ENCODE results near the gene GDF9.

GDF9 gene

DNA sequence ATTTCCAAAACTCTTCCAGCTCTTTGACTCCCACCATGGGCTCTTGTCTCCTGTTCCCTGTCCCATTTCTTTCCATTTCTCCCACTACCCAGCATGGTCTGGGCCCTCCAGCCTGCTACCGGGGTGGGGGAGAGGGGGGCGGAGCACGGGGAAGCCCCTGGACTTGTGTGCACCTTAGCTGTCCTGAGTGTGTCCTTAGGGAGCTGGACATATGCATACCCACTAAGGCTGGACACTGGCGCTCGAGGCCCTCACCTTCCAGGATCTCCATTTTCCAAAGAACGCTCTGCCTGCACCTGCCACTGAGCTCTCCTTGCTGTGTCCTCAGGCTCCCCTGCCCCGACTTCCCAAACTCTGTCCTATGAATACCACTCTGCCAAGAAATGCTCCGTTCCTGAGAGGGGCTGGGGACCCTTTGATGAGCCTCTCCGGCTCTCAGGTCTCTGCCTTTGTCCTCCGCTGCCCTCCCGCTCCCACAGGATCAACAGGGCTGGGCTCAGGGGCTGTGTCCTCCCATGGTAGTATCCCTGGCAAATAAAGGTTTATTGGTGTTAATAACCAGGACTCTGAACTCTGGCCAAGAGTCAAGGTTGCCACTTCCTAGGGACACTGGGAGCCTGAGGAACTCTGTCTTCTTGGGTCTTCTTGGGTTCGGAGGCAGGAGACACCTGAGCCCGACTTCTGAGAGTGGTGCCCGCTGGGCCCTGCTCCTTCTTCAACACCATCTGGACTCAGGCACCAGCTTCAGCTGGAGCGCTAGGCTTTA, 35.0 kb downstream of the GDF9 start:
- Histone ChIP-seq H3F3A (ENCODE audit: insufficient read depth) (no peaks in the 10 kb centered on the region), H3K79me2 (ENCODE audit: insufficient read depth, low read length) (no peaks in the 10 kb centered on the region), H3K4me3 (ENCODE audit: insufficient read depth, low read length, poor library complexity, severe bottlenecking) (no peak overlapping the region), H3K27ac (ENCODE audit: low read depth, low read length) (no peak overlapping the region), H3K36me3 (ENCODE audit: low read length) (no peaks in the 10 kb centered on the region), H3K9me3 (ENCODE audit: insufficient read depth, low read length) (no peaks in the 10 kb centered on the region), H4K20me1 (ENCODE audit: low read depth, low read length) (no peaks in the 10 kb centered on the region), H3K4me2 (ENCODE audit: low read depth, low read length, poor library complexity, severe bottlenecking) (no peak overlapping the region), H2AFZ (ENCODE audit: low read depth, low read length, severe bottlenecking) (no peak overlapping the region), H3K27me3 (ENCODE audit: low read length) (no peaks in the 10 kb centered on the region), H3K9me2 (replicated peaks; ENCODE audit: insufficient read depth, low read length) (no peaks in the 10 kb centered on the region), H3K9ac (ENCODE audit: low read length) (no peak overlapping the region)
- TF ChIP-seq, protein P1, sequence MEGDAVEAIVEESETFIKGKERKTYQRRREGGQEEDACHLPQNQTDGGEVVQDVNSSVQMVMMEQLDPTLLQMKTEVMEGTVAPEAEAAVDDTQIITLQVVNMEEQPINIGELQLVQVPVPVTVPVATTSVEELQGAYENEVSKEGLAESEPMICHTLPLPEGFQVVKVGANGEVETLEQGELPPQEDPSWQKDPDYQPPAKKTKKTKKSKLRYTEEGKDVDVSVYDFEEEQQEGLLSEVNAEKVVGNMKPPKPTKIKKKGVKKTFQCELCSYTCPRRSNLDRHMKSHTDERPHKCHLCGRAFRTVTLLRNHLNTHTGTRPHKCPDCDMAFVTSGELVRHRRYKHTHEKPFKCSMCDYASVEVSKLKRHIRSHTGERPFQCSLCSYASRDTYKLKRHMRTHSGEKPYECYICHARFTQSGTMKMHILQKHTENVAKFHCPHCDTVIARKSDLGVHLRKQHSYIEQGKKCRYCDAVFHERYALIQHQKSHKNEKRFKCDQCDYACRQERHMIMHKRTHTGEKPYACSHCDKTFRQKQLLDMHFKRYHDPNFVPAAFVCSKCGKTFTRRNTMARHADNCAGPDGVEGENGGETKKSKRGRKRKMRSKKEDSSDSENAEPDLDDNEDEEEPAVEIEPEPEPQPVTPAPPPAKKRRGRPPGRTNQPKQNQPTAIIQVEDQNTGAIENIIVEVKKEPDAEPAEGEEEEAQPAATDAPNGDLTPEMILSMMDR (IDR thresholded peaks at IDR 0.05; ENCODE audit: insufficient read depth, low read length, poor library complexity, severe bottlenecking) = no peak
- TF ChIP-seq EZH2phosphoT487 (conservative IDR thresholded peaks at IDR 0.05; ENCODE audit: low read length) = no peak

DNA sequence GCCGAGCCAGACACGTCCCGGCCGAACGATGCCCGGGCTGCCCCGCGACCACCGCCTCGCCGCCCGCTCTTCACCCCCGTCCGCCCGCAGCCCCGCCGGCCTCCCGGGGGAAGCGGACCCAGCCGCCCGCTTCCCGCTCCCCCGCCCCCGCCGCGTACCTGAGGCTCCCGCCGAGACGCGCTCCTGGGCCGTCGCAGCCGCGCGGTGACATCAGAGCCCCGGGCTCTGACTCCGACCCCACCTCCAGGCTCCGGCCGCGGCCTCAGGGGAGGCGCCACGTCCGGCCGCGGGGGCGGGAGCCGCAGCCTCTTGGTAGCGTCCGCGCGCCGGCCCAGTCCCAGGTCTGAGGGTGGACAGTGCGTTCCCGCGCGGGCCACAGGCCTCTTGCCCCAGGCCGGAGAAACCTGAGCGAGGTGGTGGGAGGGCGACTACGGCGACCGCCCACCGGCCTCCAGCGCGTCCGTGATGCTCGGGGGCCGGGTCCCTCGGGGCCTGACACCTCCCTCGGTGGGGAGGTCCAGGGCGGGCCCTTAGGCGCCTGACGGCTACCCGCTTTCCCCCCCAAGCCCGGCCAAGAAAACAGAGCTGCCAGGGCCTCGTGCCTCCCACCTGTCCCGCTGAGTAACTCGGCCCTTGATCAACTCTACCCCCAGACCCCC, 35.7 kb downstream of the GDF9 start, which contains the start of gene SHROOM1:
TSS of gene SHROOM1 (minus strand) at position 212 of the 659 bp plus-strand sequence. CDS start 4,507 bp downstream, outside the sequence.
- no peaks in the 10 kb centered on the region for H3F3A ChIP-seq (ENCODE audit: insufficient read depth)
- H3K9me3 ChIP-seq (ENCODE audit: insufficient read depth, low read length) = no peaks in the 10 kb centered on the region
- no peaks in the 10 kb centered on the region for H3K27me3 ChIP-seq (ENCODE audit: low read length)
- H3K9ac ChIP-seq (ENCODE audit: low read length) = peak within 1 kb of the TSS; percentile 65
- H3K4me2 ChIP-seq (ENCODE audit: low read depth, low read length, poor library complexity, severe bottlenecking) = peak within 1 kb of the TSS; percentile 48
- no peaks in the 10 kb centered on the region for H3K36me3 ChIP-seq (ENCODE audit: low read length)
- H2AFZ ChIP-seq (ENCODE audit: low read depth, low read length, severe bottlenecking) = peak within 1 kb of the TSS; percentile 89
- no peaks in the 10 kb centered on the region for H3K9me2 ChIP-seq (replicated peaks; ENCODE audit: insufficient read depth, low read length)
- no peak within 1 kb of the TSS for H3K27ac ChIP-seq (ENCODE audit: low read depth, low read length)
- no peak for TF ChIP-seq EZH2phosphoT487 (conservative IDR thresholded peaks at IDR 0.05; ENCODE audit: low read length)
- TF ChIP-seq, protein P1 (IDR thresholded peaks at IDR 0.05; ENCODE audit: insufficient read depth, low read length, poor library complexity, severe bottlenecking) = no peak
- H4K20me1 ChIP-seq (ENCODE audit: low read depth, low read length) = no peaks in the 10 kb centered on the region
- H3K79me2 ChIP-seq (ENCODE audit: insufficient read depth, low read length) = no peaks in the 10 kb centered on the region
- H3K4me3 ChIP-seq (ENCODE audit: insufficient read depth, low read length, poor library complexity, severe bottlenecking) = peak within 1 kb of the TSS; percentile 74

DNA sequence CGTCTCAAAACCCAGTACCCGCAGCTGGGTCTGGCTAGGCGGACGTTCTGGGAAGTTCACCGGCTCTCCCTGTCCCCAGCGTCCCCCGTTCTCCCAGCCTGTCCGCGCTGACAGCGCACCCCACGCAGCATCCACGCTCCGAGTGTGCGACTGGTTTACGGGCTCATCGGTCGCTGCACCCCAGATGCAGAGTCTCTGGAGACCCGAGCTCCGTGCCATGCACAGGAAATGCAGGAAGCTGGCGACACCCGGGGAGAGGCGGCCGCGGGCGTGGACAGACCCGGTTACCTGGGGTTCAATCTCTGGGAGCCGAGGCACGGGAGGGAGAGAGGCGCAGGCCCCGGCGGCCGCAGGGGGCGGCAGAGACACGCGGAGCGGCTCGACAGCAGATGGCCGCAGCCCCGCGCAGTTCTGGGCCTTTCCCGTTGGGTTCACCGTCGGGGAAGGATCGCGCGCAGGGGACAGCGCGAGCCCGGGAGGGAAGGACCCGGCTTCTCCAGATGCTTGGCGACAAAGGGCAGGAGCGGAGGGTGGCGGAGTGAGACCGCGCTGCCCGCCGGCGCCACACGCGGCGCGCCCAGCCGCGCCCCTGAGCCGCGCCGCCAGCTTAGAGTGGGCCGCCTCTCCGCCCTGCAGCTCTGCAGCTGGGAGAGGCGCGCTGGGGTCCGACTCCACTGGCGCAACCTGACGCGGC, 36.4 kb downstream of the GDF9 start:
- Histone ChIP-seq H3K9me3 (ENCODE audit: insufficient read depth, low read length) (no peaks in the 10 kb centered on the region), H3K4me2 (ENCODE audit: low read depth, low read length, poor library complexity, severe bottlenecking) (peak overlapping the region; percentile 48), H3K36me3 (ENCODE audit: low read length) (no peaks in the 10 kb centered on the region), H3K9ac (ENCODE audit: low read length) (peak overlapping the region; percentile 65), H3K9me2 (replicated peaks; ENCODE audit: insufficient read depth, low read length) (no peaks in the 10 kb centered on the region), H3K27ac (ENCODE audit: low read depth, low read length) (no peak overlapping the region), H3K4me3 (ENCODE audit: insufficient read depth, low read length, poor library complexity, severe bottlenecking) (peak overlapping the region; percentile 74), H3K79me2 (ENCODE audit: insufficient read depth, low read length) (no peaks in the 10 kb centered on the region), H2AFZ (ENCODE audit: low read depth, low read length, severe bottlenecking) (peak overlapping the region; percentile 89), H3F3A (ENCODE audit: insufficient read depth) (no peaks in the 10 kb centered on the region), H4K20me1 (ENCODE audit: low read depth, low read length) (no peaks in the 10 kb centered on the region), H3K27me3 (ENCODE audit: low read length) (no peaks in the 10 kb centered on the region)
- TF ChIP-seq, protein P1 (IDR thresholded peaks at IDR 0.05; ENCODE audit: insufficient read depth, low read length, poor library complexity, severe bottlenecking) = peak; percentile 69
- no peak for TF ChIP-seq EZH2phosphoT487 (conservative IDR thresholded peaks at IDR 0.05; ENCODE audit: low read length)
